ENCODE data around the gene FGF3. TPM values are rescaled to one million over a fixed set of nuclear protein-coding genes. Genes with fewer than 3 reads are reported as not detected.

Gene FGF3
- total RNA-seq, 1 donor from 2014 or later = not detected

GRCh38 chr11:69825941-69826340, 6.7 kb upstream of the FGF3 start:
- Histone ChIP-seq H2AFZ (ENCODE audit: low read depth, low read length) (no peak overlapping the region), H3K9ac (ENCODE audit: low read length) (no peak overlapping the region), H4K20me1 (ENCODE audit: insufficient read depth, low read length) (no peaks in the 10 kb centered on the region), H3K27ac (ENCODE audit: low read depth, low read length) (no peak overlapping the region), H3K4me2 (ENCODE audit: low read length) (no peak overlapping the region), H3K79me2 (ENCODE audit: insufficient read depth, low read length) (no peaks in the 10 kb centered on the region), H3K36me3 (ENCODE audit: insufficient read depth, low read length) (no peaks in the 10 kb centered on the region), H3K9me3 (ENCODE audit: insufficient read depth, low read depth, low read length) (no peaks in the 10 kb centered on the region), H3K27me3 (ENCODE audit: insufficient read depth, low read length) (peaks cover 22% of the 10 kb centered on the region), H3K4me3 (ENCODE audit: insufficient read depth, low read depth, low read length) (no peak overlapping the region), H3K4me1 (ENCODE audit: insufficient read depth, low read length) (no peaks in the 10 kb centered on the region)
- FAIRE-seq = no peak
- Mint-ChIP-seq H3K27ac (ENCODE audit: unreplicated experiment) (no peak overlapping the region), H3K4me3 (ENCODE audit: unreplicated experiment) (no peak overlapping the region), H3K9me3 (ENCODE audit: unreplicated experiment) (no peaks in the 10 kb centered on the region), H3K4me1 (ENCODE audit: low read depth, unreplicated experiment) (no peaks in the 10 kb centered on the region), H3K27me3 (ENCODE audit: low read depth, unreplicated experiment) (peaks cover 73% of the 10 kb centered on the region), H3K36me3 (ENCODE audit: low read depth, unreplicated experiment) (peaks cover 2% of the 10 kb centered on the region)
- TF ChIP-seq CTCF (IDR thresholded peaks at IDR 0.05; ENCODE audit: insufficient read depth, low read depth, low read length) (no peak), EZH2 (IDR thresholded peaks at IDR 0.05; ENCODE audit: insufficient read depth, low read length) (no peak)
- no peak for DNase-seq (ENCODE audit: low read depth)

DNA sequence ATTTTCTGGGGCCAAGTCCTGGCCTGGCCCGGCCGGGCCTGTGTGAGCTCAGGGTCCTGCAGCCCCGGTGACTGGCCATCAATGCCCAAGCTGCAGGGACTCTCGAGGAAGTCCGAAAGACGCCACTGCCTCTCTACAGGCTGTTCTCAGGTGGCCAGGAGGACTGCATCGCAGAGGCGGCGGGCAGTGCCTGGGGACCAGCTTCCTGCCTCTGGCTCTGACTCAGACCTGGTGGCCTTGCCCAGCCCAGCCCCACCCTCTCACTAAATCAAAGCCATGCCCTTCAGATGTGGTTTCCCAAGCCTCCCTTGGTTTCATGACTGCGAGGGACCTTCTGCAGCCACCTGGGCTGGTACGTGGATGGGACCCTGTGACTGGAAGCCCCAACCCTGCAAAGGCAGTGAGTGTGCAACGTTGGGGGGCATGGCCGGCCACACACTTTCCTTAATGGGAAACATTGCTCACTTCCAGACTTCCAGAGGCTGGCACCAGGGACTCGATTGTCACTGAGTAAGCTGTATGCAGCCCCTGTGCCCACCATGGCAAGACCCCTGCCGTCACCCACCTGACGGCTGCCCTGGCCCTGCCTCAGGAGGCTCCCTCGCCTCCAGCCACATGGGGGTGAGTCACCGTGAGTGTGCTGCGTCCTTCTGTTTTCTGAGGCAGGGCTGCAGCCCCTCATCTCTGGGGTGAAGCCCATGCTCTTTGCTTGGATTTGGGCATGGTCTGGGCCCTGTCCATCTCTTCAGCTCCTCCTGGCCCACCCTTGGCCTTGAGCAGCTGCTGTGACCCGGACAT, 6.0 kb upstream of the FGF3 start:
- FAIRE-seq = no peak
- no peaks in the 10 kb centered on the region for H4K20me1 ChIP-seq (ENCODE audit: insufficient read depth, low read length)
- H3K9me3 Mint-ChIP-seq (ENCODE audit: unreplicated experiment) = no peaks in the 10 kb centered on the region
- no peak overlapping the region for H3K27ac Mint-ChIP-seq (ENCODE audit: unreplicated experiment)
- H3K36me3 Mint-ChIP-seq (ENCODE audit: low read depth, unreplicated experiment) = peaks cover 2% of the 10 kb centered on the region
- H3K27me3 Mint-ChIP-seq (ENCODE audit: low read depth, unreplicated experiment) = peaks cover 73% of the 10 kb centered on the region
- no peaks in the 10 kb centered on the region for H3K79me2 ChIP-seq (ENCODE audit: insufficient read depth, low read length)
- TF ChIP-seq CTCF (IDR thresholded peaks at IDR 0.05; ENCODE audit: insufficient read depth, low read depth, low read length) (no peak), EZH2 (IDR thresholded peaks at IDR 0.05; ENCODE audit: insufficient read depth, low read length) (no peak)
- no peak overlapping the region for H2AFZ ChIP-seq (ENCODE audit: low read depth, low read length)
- peaks cover 29% of the 10 kb centered on the region for H3K27me3 ChIP-seq (ENCODE audit: insufficient read depth, low read length)
- H3K4me2 ChIP-seq (ENCODE audit: low read length) = no peak overlapping the region
- H3K27ac ChIP-seq (ENCODE audit: low read depth, low read length) = no peak overlapping the region
- H3K4me3 ChIP-seq (ENCODE audit: insufficient read depth, low read depth, low read length) = no peak overlapping the region
- no peak overlapping the region for H3K4me3 Mint-ChIP-seq (ENCODE audit: unreplicated experiment)
- no peaks in the 10 kb centered on the region for H3K4me1 ChIP-seq (ENCODE audit: insufficient read depth, low read length)
- no peaks in the 10 kb centered on the region for H3K36me3 ChIP-seq (ENCODE audit: insufficient read depth, low read length)
- H3K9ac ChIP-seq (ENCODE audit: low read length) = no peak overlapping the region
- H3K9me3 ChIP-seq (ENCODE audit: insufficient read depth, low read depth, low read length) = no peaks in the 10 kb centered on the region
- no peak for DNase-seq (ENCODE audit: low read depth)
- H3K4me1 Mint-ChIP-seq (ENCODE audit: low read depth, unreplicated experiment) = no peaks in the 10 kb centered on the region

DNA sequence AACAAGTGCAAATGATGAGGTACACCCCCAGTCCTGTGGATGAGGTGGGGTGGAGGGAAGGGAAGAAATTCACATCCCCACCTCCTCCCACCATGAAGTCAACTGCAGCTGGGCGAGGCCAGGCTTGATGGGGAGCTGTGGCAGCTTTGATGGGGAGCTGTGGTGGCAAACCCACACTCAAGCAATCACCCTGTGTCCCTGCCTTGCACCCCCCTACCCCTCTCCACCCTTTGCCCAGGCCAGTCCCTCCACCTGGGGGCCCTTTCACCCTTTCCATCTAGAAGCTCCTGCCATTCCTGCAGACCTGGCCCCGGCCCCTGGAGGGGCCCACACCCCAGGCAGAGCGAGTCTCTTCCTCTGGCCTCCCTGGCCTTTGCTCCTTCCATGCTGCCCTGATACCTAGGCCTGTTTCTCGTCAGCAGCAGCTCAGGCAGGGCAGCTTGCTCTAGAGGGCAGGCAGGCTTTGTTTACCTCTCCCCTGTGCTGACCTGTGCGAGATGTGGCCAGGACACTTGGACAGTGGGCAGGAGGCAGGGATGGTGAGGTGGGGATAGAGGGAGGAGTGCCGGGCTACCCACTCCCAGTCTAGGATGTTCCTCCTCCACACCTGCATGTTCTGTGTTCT, 4.5 kb upstream of the FGF3 start:
- Mint-ChIP-seq H3K4me1 (ENCODE audit: low read depth, unreplicated experiment) (no peaks in the 10 kb centered on the region), H3K27ac (ENCODE audit: unreplicated experiment) (no peak overlapping the region), H3K36me3 (ENCODE audit: low read depth, unreplicated experiment) (peaks cover 2% of the 10 kb centered on the region), H3K4me3 (ENCODE audit: unreplicated experiment) (no peak overlapping the region), H3K27me3 (ENCODE audit: low read depth, unreplicated experiment) (peaks cover 82% of the 10 kb centered on the region), H3K9me3 (ENCODE audit: unreplicated experiment) (no peaks in the 10 kb centered on the region)
- DNase-seq (ENCODE audit: low read depth) = no peak
- peaks cover 38% of the 10 kb centered on the region for H3K27me3 ChIP-seq (ENCODE audit: insufficient read depth, low read length)
- no peaks in the 10 kb centered on the region for H4K20me1 ChIP-seq (ENCODE audit: insufficient read depth, low read length)
- no peak overlapping the region for H2AFZ ChIP-seq (ENCODE audit: low read depth, low read length)
- no peaks in the 10 kb centered on the region for H3K36me3 ChIP-seq (ENCODE audit: insufficient read depth, low read length)
- no peaks in the 10 kb centered on the region for H3K4me1 ChIP-seq (ENCODE audit: insufficient read depth, low read length)
- TF ChIP-seq CTCF (IDR thresholded peaks at IDR 0.05; ENCODE audit: insufficient read depth, low read depth, low read length) (no peak), EZH2 (IDR thresholded peaks at IDR 0.05; ENCODE audit: insufficient read depth, low read length) (no peak)
- no peak for FAIRE-seq
- no peak overlapping the region for H3K27ac ChIP-seq (ENCODE audit: low read depth, low read length)
- H3K4me3 ChIP-seq (ENCODE audit: insufficient read depth, low read depth, low read length) = no peak overlapping the region
- H3K79me2 ChIP-seq (ENCODE audit: insufficient read depth, low read length) = no peaks in the 10 kb centered on the region
- no peak overlapping the region for H3K9ac ChIP-seq (ENCODE audit: low read length)
- H3K9me3 ChIP-seq (ENCODE audit: insufficient read depth, low read depth, low read length) = no peaks in the 10 kb centered on the region
- H3K4me2 ChIP-seq (ENCODE audit: low read length) = no peak overlapping the region

Measured in astrocyte (in vitro differentiated cells and primary cell).